ENCODE data around the gene LIX1L.
"Not testable (repeated sequence)": the region's sequence is repeated elsewhere in the genome, so short reads cannot be mapped to it uniquely, and the experiment has no call there.

The LIX1L gene

DNA sequence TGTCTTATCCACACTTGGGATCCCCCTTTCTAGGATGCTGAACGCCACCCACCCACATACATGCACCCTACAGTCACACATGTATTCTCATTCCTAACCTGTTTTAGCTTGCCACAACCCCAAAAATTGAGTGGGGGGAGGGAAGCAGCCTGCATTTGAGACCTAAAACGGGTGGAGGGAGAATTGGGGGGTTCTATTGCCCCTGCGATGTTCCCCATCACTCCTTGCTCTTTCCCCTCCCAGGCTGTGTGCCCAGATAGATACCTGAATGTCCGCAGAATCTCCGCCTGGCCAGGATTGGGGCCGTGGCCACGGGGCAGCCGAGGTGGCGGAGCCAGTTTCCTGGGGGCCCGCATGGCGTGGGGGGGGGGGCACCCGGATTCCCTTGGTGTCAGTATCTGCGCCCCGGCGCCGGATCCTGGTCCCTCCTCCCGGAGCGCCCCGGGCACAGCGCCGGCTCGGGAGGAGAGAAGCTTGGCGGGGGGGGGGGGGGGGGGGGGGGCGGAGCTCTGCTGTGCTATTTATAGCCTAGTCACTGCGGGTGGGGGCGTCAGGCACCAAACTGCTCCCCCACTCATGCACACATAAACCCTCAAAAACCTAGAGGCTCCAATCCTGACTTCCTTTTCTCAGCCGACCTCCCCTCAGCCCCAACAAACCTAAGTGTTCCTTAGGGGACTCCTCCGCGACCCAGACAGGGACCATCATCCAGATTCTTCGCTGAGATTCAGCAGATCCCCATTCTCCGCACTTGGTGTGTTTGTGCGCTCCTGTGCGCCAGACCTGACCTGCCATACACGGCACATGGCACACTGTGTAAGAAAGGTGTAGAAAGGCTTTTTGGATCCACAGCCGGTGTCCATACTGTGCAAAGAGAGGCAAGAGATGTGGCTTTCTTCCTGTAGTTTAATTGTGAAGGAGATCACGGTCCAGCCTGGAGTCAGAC lies 4.6 kb upstream of the LIX1L start:
- DNase-seq = peak; percentile 39

DNA sequence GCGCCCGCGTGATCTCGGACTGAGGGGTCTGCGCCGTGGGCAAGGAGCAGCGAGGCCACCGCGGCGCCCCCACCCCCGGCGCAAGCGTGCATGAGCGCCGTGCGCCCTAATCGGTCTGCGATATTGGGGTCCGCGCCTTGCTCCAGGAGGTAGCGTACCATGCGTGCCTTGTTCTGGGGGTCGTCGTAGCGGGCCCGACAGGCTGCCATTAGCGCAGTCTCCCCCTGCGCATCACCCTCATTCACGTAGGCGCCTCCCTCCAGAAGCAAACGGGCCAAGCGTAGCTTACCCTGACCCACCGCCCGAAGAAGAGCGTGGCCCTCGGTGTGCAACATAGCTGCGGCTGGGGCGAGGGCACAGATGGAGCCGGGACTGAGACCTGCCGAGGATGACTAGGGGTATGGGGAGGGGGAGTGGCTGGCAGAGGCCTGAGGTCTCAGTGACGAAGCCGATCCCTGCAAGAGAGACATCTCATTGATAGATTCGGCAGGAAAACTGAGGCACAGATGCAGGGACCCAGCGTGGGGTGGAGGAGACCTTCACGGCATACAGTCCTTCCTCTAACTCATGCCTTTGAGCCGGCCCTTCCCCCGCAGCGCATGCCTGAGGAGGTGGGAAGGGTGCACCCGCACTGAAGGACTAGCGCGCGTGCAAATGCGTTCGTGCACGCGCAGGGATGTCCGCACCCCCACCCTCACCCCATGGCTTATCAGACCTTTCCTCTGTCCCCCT lies 3.8 kb upstream of the LIX1L start:
- peak; percentile 68 for DNase-seq

- DNase-seq = no peak
Observed at GRCh38 chr1:145961109-145961424, 3.2 kb upstream of the LIX1L start.

DNA sequence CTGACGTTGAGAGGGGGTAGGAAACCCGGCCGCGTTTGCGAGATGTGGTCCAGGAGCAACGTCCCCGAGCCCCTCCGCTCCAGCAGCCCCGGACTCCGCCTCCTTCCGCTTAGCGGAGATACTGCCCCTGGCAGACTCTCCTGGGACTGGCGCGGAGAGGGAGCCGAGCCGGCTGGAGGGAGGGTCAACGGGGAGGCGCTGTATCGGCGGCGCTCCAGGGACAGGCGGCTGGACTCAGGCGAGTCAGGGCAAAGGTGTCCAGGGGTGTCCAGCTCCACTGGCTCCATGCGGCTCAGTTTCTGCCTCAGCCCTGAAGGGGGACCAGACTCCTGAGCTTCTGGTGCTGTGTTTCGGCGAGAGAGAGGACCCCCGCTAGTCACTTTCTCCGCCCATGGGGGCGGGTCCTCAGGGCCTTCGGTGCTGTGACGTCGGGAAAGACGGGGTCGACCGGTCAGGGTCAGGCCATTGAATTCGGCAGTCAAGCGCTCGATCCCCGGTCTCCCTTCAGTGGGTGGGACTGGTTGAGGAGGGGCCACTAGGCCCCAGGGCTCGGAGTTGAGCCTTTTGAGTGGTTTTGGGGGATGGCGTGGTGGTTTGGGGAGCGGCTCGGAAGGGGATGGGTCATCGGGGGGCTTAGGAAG lies 2.8 kb upstream of the LIX1L start:
- peak; percentile 52 for DNase-seq

DNA sequence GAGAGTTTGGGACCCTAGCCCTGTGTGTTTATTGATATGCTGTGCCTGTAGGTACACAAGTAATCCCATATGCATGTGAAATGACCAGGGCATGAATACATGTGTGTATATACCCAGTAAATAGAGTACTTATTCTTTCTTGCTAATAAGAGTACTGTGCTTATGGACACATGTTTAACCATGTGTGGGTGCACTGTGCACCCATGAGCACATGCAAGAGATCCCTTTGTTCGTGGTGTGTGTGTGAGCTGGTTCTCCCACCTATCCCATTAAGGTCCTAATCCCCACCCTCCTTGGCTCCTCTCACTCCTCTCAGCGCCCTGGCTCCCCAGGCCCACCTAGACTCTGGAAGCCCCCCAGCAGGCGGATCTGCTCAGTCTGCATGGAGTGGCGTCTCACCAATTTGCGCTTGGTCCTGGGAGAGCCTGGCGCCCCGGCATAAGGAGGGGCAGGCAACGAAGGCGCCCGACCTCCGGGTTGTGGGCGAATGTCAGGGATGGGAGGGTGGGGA lies 2.2 kb upstream of the LIX1L start:
- DNase-seq = no peak

DNA sequence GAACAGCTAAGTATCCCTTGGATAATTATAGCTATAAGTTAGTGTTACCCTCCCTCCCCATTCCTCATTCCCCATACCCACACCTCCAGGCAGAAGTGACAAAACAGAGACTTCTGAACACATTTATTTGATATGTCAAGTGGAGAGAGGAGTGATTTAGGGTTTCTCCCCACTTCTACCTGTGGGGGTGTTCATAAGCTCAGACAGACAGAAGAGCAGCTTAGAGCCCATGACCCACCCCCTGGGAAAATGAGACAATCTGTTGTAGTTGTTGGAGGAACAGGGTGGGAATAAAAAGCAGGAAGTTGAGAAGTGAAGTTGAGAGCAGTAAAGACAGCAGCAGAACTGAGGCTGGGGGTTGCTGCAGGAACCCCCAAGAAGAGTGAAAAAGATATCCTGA lies 1.5 kb upstream of the LIX1L start:
- DNase-seq = no peak

DNA sequence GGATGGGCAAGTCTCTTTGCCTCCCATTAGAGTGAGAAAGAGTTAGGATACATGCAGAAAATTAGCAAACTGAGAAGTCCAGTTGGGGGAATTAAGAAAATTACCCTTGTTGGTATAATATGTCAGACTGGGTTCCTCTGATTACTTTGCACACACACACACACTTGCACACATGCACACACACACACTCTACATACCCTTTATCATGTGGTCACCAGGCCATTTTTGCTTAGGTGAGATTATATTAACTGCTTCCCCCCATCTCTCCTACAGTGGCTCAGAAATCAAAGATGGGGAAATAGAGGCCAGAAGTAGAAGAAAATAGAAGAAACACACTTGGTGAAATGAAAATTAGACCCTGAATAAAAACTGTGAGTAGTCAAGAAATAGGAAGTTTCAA lies 917 bp upstream of the LIX1L start:
- no peak for DNase-seq

DNA sequence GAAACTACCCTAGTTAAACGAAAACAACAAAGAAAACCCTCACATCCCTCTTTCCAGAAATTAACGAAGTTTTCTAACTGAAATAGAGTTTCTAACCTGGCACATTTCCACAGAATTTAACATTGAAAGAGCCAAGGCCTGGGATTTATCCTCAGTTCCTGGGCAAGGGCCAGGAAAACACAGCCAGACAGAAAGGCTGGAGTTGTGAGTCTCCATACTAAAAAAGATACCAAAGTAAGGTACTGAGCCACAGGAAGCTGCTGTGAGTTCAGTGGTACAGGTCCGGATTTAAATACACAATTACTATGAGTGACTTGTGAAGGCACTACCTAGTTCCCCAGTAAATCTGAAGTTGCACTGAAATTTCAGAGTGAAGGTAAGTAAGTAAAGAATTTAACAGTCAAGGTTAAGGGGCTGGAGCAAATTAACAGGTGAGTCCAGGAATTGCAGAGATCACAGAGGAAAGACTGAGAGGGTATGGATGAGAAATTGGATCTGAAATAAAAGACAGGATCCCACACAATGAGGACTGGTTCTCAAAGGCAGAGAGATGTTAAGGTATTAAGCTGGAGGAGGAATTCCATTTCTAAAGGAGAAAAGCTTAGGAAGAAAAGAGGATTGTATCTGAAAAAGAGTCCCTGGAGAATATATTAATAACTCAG lies 905 bp downstream of the LIX1L start:
- no peak for DNase-seq

- DNase-seq = no peak
Observed at GRCh38 chr1:145956361-145956760, 1.5 kb downstream of the LIX1L start.

DNA sequence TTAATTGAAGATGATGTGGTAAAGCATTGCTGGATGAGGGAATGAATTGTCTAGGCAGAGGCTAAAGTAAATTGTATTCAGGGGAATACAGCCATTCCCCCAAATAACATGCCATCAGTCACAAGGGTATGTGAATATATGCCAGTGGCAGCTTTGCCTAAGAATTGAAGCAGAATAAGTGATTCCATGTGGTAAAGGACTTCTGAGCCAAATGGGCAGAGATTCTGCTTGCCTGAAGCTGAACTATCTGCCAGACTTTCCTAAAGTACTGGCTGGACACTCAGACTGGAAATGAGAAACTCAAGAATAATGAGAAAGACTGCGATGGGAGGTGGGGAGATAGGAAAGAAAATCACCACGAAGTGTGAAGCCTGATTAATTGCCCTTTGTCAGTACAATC lies 2.4 kb downstream of the LIX1L start:
- DNase-seq = no peak

- DNase-seq = no peak
Observed at GRCh38 chr1:145953861-145954260, 4.0 kb downstream of the LIX1L start.

DNA sequence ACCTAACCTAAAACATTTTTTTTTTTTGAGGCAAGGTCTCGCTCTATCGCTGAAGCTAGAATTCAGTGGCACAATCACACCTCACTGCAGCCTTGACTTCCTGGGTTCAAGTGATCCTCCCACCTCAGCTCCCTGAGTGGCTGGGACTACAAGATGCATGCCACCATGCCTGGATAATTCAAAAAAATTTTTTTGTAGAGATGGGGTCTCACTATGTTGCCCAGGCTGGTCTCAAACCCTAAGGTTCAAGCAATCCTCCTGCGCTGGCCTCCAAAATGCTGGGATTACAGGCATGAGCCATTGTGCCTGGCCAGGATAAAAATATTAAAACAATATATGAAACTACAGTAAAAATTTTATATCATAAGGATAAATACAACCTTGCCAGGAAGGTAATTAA lies 4.9 kb downstream of the LIX1L start:
- no peak for DNase-seq

DNA sequence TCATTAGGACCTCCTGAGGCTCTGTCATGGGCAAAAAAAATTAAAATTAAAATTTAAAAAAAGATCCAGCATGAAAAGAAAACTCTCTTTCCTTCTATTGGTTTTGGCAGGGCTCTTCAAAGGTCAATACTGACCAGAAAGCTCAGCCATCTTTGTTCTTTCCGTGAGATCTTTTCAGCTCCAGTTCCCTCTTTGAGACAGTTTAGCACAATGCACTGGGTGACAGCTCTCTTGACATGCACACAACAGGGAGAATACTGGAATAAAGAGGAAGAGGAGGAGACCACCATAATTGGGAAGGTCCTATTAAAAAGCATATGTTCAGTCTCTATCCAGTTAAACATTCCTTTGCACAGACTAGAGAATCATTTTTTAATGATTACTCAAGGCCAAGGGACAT lies 6.3 kb downstream of the LIX1L start:
- no peak for DNase-seq

DNA sequence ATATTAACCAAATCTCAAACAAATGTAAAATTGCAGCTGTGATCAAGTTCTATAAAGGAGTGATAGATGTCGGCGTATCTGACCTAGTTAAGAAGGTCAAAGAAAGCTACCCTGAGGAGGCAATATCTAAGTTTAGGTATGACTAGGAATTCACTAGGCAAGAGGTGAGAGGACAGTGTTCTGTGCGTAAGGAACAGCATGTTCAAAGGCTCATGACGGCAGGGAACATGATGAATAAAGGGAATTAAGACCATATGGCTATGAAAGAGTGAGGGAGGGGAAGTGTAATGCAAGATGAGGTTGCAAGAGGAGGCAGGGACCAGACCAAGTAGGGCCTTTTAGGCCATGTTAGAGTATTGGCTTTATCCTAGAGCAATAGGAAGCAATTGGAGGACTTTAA lies 8.6 kb downstream of the LIX1L start:
- no peak for DNase-seq

DNA sequence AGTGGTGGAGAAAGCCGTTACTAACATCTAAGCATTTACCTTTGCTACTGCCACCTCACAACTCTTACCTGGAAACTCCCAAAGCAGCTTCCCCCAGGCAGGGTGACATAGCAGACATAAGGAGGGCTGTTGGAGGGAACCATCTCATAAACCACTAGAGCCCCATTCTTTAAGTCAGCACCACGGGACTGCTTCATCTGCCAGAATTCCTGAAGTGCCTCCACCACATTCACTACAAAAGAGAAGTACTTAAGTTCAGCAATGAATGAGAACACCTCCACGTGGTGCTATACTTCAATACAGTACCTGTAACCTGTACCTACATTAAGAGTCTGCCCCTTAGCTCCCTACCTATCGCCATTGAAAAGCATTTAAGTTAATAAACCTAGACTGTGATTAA lies 10.3 kb downstream of the LIX1L start:
- no peak for DNase-seq

DNA sequence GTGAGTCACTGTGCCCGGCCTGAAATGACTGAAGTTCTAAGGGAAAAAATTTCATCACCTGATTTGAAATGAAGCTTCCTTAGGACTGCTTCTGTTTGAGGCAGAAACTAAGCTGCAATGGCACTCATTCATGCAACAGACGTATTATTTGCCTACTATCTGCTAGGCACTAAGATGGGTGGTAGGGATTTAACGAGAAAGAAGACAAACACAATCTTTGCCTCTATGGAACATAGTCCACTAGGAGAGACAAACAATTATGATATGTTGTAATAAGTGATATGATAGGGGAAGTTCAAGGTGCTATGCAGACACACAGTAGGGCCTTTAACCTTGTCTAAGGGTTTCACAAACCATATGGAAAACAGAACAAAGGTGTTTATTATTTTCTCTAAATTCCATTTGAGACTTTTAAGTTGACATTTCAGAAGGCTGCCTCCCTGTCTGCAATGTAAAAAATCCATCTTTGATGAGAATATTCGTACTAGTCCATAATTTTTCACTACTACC lies 11.3 kb downstream of the LIX1L start:
- no peak for DNase-seq

DNA sequence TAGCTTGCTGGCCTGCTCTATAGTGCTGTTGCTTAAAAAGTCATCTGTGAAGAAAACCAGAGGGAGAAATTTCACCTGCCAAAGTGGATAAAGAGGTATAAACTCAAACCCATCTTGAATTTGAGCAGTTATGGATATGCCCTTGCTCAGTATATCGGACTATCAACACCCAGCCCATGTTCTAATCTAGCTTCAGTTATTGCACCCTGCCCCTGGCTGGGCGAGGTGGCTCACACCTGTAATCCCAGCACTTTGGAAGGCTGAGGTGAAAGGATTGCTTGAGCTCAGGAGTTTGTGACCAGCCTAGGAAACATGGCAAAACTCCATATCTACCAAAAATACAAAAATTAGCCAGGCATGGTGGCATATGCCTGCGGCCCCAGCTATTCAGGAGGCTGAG lies 13.3 kb downstream of the LIX1L start:
- no peak for DNase-seq

DNA sequence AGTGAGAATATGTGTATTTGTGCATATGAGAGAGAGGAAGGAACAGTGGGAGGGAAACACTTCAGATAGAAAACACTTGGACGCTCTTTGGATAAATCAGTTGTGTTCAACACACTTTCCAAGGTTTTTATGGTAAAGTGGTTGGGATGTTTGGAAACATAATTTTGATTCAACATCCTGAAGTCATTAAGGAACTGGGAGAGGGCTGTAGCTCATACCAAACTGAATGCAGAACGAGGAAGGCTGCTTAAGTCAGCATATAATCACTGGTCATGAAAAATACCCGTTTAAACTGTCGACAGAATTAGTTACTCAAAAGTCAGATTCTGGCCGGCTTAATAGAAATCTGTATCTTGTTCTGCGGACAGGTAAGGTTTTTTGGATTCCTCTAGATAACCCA lies 14.9 kb downstream of the LIX1L start:
- DNase-seq = no peak

DNA sequence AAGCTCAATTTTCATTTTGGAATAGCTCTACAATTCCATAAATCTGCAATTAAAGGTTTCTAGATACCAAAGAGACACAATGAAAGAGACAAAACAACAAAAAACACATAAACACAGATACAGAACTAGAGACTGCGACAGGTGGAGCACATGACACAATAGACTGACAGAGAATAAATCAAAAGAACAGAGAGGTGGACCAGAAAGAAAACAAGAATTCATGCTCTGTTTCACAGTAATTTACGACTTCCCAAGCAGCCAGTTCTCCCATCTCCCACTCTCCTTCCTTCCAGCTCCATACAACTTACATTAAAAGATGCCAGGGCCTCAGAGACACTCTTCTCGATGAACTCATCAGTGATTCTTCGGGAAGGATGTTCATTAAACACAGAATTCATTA lies 15.4 kb downstream of the LIX1L start:
- DNase-seq = no peak

GRCh38 chr1:145937436-145937835 lies 20.4 kb downstream of the LIX1L start:
- no peak for DNase-seq

DNA sequence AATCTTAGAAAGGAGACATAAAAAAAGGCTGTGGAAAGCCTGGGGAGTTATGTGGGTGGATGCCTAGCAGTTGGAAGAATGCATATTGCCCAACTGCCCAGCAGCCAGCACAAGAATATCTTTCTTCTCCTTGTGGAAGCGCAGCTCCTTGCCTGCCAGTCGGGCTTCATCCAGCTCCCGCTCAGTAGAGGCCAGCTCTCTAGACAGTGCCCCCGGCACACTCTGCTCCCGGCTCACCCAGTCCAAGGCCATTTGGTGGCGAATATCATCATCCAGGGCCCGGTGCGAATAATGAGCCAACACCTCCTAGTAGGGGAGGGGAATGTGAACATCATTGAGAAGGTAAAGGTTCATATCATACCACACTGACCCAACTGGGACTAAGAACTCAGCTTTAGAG lies 21.6 kb downstream of the LIX1L start:
- no peak for DNase-seq

DNA sequence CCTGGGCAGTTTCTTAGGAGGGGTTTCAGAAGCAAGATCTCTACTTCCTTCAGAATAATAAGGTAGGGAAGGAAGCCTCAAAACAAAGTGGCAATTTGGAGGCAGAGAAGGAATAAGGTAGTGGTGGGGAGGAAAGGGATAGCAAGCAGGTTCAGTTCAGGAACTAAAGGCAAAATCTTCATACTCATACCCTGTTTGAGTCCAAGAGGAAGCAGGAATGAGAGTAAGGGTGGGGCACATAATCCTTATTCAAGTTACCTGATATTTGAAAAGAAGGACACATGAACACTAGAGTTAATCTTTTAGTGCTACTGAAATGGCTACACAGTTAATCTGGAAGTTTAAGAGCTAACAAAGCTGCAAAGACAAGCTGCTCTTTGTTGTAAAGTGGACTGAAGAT lies 22.1 kb downstream of the LIX1L start:
- no peak for DNase-seq

DNA sequence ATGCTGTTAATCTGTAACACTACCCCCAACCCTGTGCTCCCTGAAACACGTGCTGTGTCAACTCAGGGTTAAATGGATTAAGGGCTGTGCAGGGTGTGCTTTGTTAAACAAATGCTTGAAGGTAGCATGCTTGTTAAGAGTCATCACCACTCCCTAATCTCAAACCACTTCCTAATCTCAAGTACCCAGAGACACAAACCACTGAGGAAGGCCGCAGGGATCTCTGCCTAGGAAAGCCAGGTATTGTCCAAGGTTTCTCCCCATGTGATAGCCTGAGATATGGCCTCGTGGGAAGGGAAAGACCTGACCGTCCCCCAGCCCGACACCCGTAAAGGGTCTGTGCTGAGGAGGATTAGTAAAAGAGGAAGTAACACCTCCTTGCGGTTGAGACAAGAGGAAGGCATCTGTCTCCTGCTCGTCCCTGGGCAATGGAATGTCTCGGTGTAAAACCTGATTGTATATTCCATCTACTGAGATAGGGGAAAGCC lies 25.3 kb downstream of the LIX1L start:
- DNase-seq = not testable (repeated sequence)

All from stimulated activated CD4-positive, alpha-beta T cell treated with anti-CD3 and anti-CD28 coated beads, Interleukin-4, amount 100 ng/mL, for 1 hour (primary cell).